ENCODE data around the gene PTPRM. TPM values are rescaled to one million over a fixed set of nuclear protein-coding genes. Genes with fewer than 3 reads are reported as not detected.

Gene PTPRM
- total RNA-seq, 1 experiment from 2014 or later: 6.2 TPM

DNA sequence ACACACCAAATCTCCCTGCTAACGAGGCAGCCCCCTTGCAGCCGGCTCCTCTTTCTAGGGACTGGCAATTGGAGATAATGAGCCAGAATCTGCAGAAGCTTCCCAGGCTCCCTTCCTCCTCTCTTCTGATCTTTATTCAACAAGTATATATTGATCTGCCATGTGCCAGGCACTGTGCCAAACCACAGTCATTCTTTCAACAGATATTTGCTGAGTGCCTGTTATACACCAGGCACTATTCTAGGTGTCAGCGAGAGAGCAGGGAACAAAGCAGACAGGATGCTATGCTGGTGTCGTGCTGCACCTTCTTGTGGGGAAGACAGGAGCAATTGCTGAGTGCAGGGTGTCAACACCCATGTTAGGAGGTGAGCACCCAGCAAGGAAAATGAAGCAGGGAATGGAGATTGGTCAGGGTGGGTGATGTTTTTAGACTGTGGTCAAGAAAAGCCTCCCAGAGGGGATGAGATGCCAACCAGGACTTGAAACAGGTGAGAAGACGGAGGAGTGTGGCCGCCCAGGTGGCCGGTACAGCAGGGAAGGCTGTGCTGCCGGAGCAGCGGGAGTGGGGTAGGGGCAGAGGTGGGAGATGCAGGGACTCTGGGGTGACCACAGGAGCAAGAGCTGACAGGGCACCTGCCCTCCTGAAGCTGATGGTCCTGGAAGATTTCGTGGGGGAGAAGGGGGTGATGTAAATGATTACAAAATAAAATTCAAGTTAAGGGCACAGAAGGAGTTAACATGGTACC, 734.5 kb downstream of the PTPRM start:
- H3K27ac ChIP-seq (ENCODE audit: insufficient read length, low read depth, low read length): no peak overlapping the region
- no peak overlapping the region for H3K23ac ChIP-seq (ENCODE audit: insufficient read length, low read depth, low read length)
- H2BK20ac ChIP-seq (ENCODE audit: low read depth, low read length, poor library complexity, severe bottlenecking): no peak overlapping the region
- H3K23me2 ChIP-seq (ENCODE audit: insufficient read length, low read depth, low read length, poor library complexity, severe bottlenecking): no peaks in the 10 kb centered on the region
- no peaks in the 10 kb centered on the region for H3K79me2 ChIP-seq (ENCODE audit: insufficient read depth, low read length)
- H3K79me1 ChIP-seq (ENCODE audit: insufficient read depth, low read depth, low read length, poor library complexity, severe bottlenecking): no peaks in the 10 kb centered on the region
- H3K27me3 ChIP-seq (ENCODE audit: insufficient read depth, low read length): no peaks in the 10 kb centered on the region
- no peak for TF ChIP-seq CTCF (conservative IDR thresholded peaks at IDR 0.05)
- H3K4me3 Mint-ChIP-seq: no peak overlapping the region
- H2AFZ ChIP-seq (ENCODE audit: low read length): no peak overlapping the region
- H4K5ac ChIP-seq (ENCODE audit: insufficient read length, low read depth, low read length): no peak overlapping the region
- H3K4me2 ChIP-seq (ENCODE audit: insufficient read depth, insufficient read length, low read length): no peak overlapping the region
- H4K8ac ChIP-seq (replicated peaks; ENCODE audit: insufficient read length, low read depth, low read length): no peak overlapping the region
- H3K36me3 Mint-ChIP-seq (ENCODE audit: insufficient read depth in 1 of 3, low read depth in 3 of 3): no peaks in the 10 kb centered on the region
- no peaks in the 10 kb centered on the region for H3K4me1 Mint-ChIP-seq
- H2BK5ac ChIP-seq (ENCODE audit: insufficient read length, low read length): no peak overlapping the region
- WGBS (ENCODE audit: extremely low coverage, insufficient read length, low lambda C conversion rate): no CpG with 5 or more reads among the region's 10 CpGs
- H2AK5ac ChIP-seq (ENCODE audit: insufficient read length, low read length): no peak overlapping the region
- no peaks in the 10 kb centered on the region for H3K9me3 Mint-ChIP-seq
- H3K56ac ChIP-seq (ENCODE audit: insufficient read length, low read depth, low read length): no peak overlapping the region
- H2BK15ac ChIP-seq (ENCODE audit: low read depth, low read length): no peak overlapping the region
- no peak overlapping the region for H3K18ac ChIP-seq (ENCODE audit: insufficient read length, low read depth, low read length)
- H3K14ac ChIP-seq (ENCODE audit: insufficient read depth, low read length): no peak overlapping the region
- H2BK120ac ChIP-seq (ENCODE audit: low read depth, low read length, poor library complexity, severe bottlenecking): no peak overlapping the region
- DNase-seq: no peak
- no peak overlapping the region for H3T11ph ChIP-seq (ENCODE audit: low read length)
- peaks cover 2% of the 10 kb centered on the region for H4K20me1 ChIP-seq (ENCODE audit: control insufficient read depth, insufficient read depth, insufficient read length)
- no peaks in the 10 kb centered on the region for H3K4me1 ChIP-seq (ENCODE audit: insufficient read depth, low read length)
- H3K9ac ChIP-seq (ENCODE audit: extremely low read depth, insufficient read length, low read length): no peak overlapping the region
- H3K27me3 Mint-ChIP-seq (ENCODE audit: low read depth): no peaks in the 10 kb centered on the region
- no peak overlapping the region for H3K4ac ChIP-seq (ENCODE audit: low read depth, low read length)
- no peak overlapping the region for H4K91ac ChIP-seq (ENCODE audit: insufficient read length, low read depth, low read length)
- no peaks in the 10 kb centered on the region for H3K9me3 ChIP-seq (ENCODE audit: control insufficient read depth, low read depth, low read length)
- H3K27ac Mint-ChIP-seq: no peak overlapping the region
- H2BK12ac ChIP-seq (ENCODE audit: insufficient read length, low read depth, low read length): no peak overlapping the region
